Activated gamma-delta T cell treated with Interleukin-2 at 50 U/mL for 16 hours (primary cell): ENCODE data around the gene SAA4.
A peak's percentile ranks its signal among the peaks of the same experiment; 100 is the strongest.
"Not testable (repeated sequence)": the region's sequence is repeated elsewhere in the genome, so short reads cannot be mapped to it uniquely, and the experiment has no call there.

ENCODE experiments used
- DNase-seq: peaks from one replicate; pipeline ENCODE4 v3.0.0-alpha.2; 2020

SAA4 gene

GRCh38 chr11:18246379-18247190, 10.0 kb upstream of the SAA4 start:
- not testable (repeated sequence) for DNase-seq

- no peak for DNase-seq
Measured at GRCh38 chr11:18245396-18245795, 8.8 kb upstream of the SAA4 start.

DNA sequence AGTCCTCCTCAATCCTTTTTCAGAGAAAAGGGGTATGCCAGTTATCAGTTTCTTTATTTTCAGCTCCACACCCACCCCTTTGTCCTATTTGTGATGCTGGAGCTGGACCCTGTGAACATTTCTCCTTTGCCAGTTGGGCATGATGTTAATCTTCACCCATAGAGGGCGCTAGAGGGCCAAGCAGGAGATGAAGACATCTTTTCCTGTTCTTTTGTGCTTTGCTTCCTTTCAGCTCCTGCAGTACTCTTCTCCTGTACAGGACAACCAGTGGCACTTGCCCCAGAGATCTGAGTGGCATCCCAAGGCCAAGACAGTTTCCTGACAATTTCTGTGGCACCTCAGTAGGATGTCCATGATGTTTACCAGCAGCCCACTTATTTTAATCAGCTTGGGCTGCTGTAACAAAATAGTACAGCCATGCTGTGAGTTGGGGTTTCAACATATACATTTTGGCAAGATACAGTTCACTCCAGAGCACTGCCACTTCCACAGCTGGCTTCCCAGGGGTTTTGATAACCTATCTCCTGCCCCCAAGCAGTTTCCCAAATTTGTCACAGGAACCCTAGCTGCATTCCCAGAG, 7.3 kb upstream of the SAA4 start:
- DNase-seq: peak; percentile 59

- DNase-seq: no peak
Measured at GRCh38 chr11:18239655-18240054, 3.1 kb upstream of the SAA4 start.

- DNase-seq: no peak
Measured at GRCh38 chr11:18235394-18236334, 938 bp downstream of the SAA4 start.

DNA sequence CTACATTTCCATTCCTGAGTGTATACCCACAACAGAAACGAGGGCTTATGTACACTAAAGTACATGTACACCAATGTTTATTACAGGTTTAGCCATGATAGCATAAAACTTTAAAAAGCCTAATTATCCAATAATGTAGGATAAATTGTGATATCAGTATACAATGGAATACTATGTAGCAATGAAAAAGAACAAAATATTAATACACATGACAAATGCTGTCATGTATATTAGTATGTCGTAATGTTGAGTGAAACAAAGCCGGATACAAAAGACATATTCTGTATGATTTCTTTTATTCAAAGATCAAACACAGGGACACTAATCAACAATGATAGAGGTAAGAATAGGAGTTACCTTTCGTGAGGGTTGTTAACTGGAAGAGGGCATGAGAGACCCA, 2.7 kb downstream of the SAA4 start:
- no peak for DNase-seq

DNA sequence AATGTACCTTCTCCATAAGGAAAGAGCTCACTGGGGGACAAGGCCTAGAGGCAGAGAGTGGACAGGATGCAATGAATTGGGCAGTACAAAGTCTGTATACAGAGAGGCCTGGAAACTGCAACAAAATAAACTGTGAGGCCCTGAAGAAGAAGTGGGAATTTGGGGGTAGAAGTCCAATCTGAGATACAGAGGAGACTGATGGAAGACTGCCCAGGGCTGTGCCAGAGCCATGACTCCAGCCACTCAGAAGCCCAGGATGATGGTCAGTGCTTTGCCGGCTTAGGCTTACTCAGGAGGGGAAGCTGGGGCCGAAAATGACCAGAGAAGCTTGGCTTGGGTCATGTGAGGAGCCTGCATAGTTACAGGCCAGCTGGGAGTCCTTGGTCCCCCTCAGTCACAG, 5.7 kb downstream of the SAA4 start:
- DNase-seq: no peak

DNA sequence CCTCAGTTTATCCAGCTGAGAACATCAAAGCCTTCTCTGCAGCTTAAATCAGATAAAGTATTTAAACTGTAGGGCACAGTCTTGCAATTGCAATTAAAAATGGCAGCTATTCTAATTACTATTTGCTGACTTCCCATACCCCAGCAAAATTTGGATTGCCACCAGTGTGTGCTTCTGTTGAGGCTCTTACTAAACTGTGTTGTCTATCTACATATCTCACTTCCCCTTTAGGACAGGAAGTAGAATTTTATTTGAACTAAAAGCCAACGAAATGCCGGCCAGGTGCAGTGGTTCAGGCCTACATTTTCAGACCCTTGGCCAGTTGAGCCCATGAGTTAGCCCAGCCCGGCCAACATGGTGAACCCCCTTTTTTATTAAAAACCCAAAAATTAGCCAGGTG, 7.1 kb downstream of the SAA4 start:
- DNase-seq: no peak

DNA sequence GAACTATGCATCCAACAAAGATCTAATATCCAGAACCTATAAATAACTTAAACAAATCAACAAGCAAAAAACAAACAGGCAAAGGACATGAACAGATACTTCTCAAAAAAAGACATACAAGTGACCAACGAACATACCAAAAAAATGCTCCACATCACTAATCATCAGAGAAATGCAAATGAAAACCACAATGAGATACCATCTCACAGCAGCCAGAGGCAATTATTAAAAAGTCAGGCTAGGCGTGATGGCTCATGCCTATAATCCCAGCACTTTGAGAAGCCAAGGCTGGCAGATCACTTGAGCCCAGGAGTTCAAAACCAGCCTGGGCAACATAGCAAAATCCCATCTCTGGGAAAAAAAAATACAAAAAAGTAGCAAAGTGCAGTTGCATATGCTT, 10.7 kb downstream of the SAA4 start:
- DNase-seq: no peak

DNA sequence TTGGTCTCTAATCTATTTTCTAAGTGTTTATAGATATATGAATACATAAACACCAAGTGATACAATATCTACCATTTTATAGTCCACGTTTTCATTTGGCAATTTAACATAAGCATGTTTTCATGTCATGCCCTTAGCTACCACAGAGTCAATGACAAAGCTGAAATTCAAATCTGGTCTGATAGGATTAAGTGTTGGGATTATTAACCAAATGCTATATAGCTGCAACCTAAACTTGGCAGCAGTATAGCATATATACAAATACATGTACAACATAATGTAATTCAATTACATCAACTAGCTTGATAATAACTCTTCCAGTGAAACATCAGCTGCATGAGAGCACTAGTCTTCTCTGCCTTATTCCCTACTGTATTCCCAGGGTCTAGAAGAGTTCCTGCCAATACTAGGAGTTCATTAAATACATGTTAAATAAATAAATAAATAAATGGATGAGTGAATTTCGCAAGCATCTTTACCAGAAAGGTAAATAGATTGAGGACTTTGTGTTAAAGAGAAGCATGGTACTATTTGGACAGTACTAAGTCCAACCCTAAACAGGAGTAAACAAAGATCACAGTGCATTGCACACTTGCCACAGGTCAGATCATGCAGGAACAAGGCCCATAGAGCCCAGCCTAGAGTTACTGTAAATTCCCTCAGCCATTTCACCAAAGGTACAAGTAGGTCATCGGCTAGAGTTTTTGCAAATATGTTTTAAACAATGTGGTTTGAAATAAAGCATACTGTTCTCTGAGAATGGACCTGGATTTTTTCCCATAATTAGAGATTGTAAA, 12.8 kb downstream of the SAA4 start:
- no peak for DNase-seq

- no peak for DNase-seq
Measured at GRCh38 chr11:18222814-18223421, 13.7 kb downstream of the SAA4 start.

- no peak for DNase-seq
Measured at GRCh38 chr11:18221274-18221876, 15.2 kb downstream of the SAA4 start.

DNA sequence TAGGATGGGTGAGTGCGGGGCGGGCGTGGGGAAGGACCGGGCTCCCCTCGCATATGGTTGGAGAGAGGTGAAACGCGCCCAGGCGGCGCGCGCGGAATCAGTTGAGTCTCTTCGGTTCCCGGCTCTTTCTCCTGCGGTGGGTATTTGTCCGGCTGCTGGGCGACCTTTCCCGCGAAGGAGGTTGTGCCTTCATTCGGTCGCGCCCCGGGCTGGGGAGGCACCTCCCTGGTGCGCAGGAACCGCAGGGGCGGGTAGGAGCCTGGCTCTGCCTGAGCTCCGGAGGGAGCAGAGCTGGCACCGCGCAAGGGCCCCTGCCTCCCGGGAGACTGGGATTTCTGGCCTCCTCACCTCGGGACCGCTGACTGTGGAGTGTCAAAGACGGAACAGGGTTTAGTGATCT, 27.5 kb downstream of the SAA4 start:
- DNase-seq: no peak

- DNase-seq: no peak
Measured at GRCh38 chr11:18204771-18205170, 31.8 kb downstream of the SAA4 start.

- no peak for DNase-seq
Measured at GRCh38 chr11:18204220-18204619, 32.4 kb downstream of the SAA4 start.

GRCh38 chr11:18203723-18204122, 32.9 kb downstream of the SAA4 start:
- no peak for DNase-seq

DNA sequence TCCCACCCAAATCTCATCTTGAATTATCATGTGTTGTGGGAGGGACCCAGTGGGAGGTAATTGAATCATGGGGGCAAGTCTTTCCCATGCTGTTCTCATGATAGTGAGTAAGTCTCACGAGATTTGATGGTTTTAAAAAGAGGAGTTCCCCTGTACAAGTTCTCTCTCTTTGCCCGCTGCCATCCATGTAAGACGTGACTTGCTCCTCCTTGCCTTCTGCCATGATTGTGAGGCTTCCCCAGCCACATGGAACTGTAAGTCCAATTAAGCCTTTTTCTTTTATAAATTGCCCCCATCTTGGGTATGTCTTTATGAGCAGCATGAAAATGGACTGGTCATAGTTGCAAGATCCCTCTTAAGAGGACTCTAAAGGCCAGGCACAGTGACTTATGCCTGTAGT, 38.9 kb downstream of the SAA4 start:
- not testable (repeated sequence) for DNase-seq

GRCh38 chr11:18196532-18196931, 40.1 kb downstream of the SAA4 start:
- no peak for DNase-seq

DNA sequence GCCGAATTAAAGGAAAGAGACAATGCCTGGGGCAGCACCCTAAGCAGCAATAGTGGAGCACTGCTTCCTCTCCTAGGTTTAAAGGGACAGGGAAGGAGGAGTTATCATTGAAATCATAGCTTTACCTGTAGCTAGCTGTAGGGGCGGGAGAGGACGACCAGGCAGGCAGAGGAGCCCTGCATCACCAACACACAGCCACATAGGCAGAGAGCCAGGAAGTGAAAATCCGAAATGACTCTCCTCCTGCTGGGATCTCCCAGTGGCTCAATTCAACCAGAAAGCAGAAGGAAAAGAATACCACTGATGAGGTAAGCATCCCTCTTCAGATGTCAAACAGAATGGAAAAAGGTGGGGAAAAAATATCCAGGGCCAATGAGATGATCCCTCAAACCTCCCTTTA, 43.6 kb downstream of the SAA4 start:
- DNase-seq: no peak

DNA sequence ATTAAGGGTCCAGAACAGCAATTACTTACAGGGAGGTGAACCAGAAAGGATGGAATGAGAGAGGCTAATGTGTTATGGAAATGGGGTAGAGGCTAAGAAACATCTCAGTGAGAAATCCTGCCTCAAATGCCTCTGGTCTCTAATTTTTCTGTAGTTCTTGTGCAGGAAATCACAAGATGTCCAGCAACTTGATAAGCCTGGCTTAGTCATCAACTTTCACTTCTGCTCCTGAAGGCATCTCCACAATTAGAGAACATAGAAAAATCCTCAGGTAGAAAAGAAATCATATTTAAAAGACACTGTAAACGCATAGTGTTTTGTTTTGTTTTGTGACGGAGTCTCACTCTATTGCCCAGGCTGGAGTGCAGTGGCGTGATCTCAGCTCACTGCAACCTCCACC, 45.2 kb downstream of the SAA4 start:
- DNase-seq: no peak

GRCh38 chr11:18189476-18190245, 46.9 kb downstream of the SAA4 start:
- DNase-seq: not testable (repeated sequence)
